Spleen (tissue), 11 donors: ENCODE results near the gene FBXL20. TPM values are rescaled to one million over a fixed set of nuclear protein-coding genes. Genes with fewer than 3 reads are reported as not detected.
A peak's percentile ranks its signal among the peaks of the same experiment; 100 is the strongest.

Experiments
- DNase-seq: peaks from one replicate; pipeline ENCODE4 v3.0.0-alpha.2; 2020
- H3K27ac ChIP-seq, 8 donors: fragments of 200-600 bp; sonication (generic) in 7 of 8; 1 replicate in 4 of 8; 2 replicates in 4 of 8; pipeline versions ENCODE4 v1.5.0 to v1.8.0; 2016 to 2021; ENCODE audit warnings: inconsistent platforms in 4 of 8, mild to moderate bottlenecking in 4 of 8, moderate library complexity in 1 of 8
- H3K27me3 ChIP-seq, 7 donors: fragments of 200-600 bp; sonication (generic) in 6 of 7; replicated peaks in 1 of 7; 1 replicate in 4 of 7; 2 replicates in 3 of 7; pipeline versions ENCODE4 v1.5.0 to v1.8.0; 2016 to 2021; ENCODE audit warnings: inconsistent platforms in 3 of 7, mild to moderate bottlenecking in 1 of 7
- H3K36me3 ChIP-seq, 6 donors: fragments of 200-600 bp; sonication (generic) in 5 of 6; 1 replicate in 4 of 6; 2 replicates in 2 of 6; pipeline versions ENCODE4 v1.5.0 to v1.8.0; 2016 to 2021; ENCODE audit warnings: inconsistent platforms in 2 of 6
- H3K4me1 ChIP-seq, 6 donors: fragments of 200-600 bp; sonication (generic) in 5 of 6; 1 replicate in 3 of 6; 2 replicates in 3 of 6; pipeline versions ENCODE4 v1.5.0 to v1.8.0; 2016 to 2021; ENCODE audit warnings: inconsistent platforms in 3 of 6
- H3K4me3 ChIP-seq, 8 donors: fragments of 200-600 bp; sonication (generic) in 7 of 8; 1 replicate in 4 of 8; 2 replicates in 4 of 8; pipeline versions ENCODE4 v1.5.0 to v1.8.0; 2016 to 2021; ENCODE audit warnings: inconsistent platforms in 4 of 8, mild to moderate bottlenecking in 4 of 8, moderate library complexity in 2 of 8
- H3K9me3 ChIP-seq, 8 donors: fragments of 200-600 bp; sonication (generic) in 7 of 8; 1 replicate in 4 of 8; 2 replicates in 4 of 8; pipeline versions ENCODE4 v1.5.0 to v1.8.0; 2016 to 2021; ENCODE audit warnings: inconsistent platforms in 4 of 8
- POLR2A ChIP-seq, 3 donors: fragments of 450-650 bp; IDR thresholded peaks; one replicate each; pipeline ENCODE4 v1.5.1; 2017; ENCODE audit warnings: antibody characterized with exemption in 3 of 3, mild to moderate bottlenecking in 1 of 3
- POLR2AphosphoS5 ChIP-seq, 3 donors: sonication (generic); formaldehyde crosslinking; IDR thresholded peaks; one replicate each; pipeline ENCODE4 v1.5.1; 2017; ENCODE audit warnings: antibody characterized with exemption in 3 of 3
- WGBS, 5 donors: extraction: QIAGEN DNeasy Blood & Tissue Kit in 3 of 5; methylation state at CpG; one replicate each; pipeline versions ENCODE4 v1.1.5 to v1.1.7; 2013 to 2018; 5-methylcytosine and 5-hydroxymethylcytosine counted together
- intact Hi-C: fragments of 100-400 bp; cut with DNase I; formaldehyde crosslinking; loops from one replicate; pipeline ENCODE4 v1.15.0; 2023; ENCODE audit warnings: low total_unique reads
- polyA plus RNA-seq, 3 donors: library from polyadenylated mRNA; stranded (reverse); fragments of 200-250 nt; gene quantifications; one replicate each; pipeline ENCODE4 v1.2.1, GENCODE V29; 2013
- total RNA-seq, 7 donors: library from RNA; depleted of rRNA in 3 of 7; stranded (reverse); fragments of >200 nt in 3 of 7; fragmentation: NEBNext Ultra II Directional in 4 of 7; extraction: Animal tissue kit (Norgen Biotek cat#: 25700) in 4 of 7; gene quantifications; one replicate each; pipeline versions ENCODE4 v1.1.0 to v1.2.1, GENCODE V29; 2016 to 2021
- TF ChIP-seq, protein P1 (sequence below), 11 experiments: fragments of 200-600 bp in 7 of 11; fragments of 450-650 bp in 4 of 11; sonication (generic) in 4 of 11; IDR thresholded peaks in 8 of 11; conservative IDR thresholded peaks in 3 of 11; 1 replicate in 7 of 11; 2 replicates in 4 of 11; pipeline versions ENCODE4 v1.4.0 to v1.8.0; 2016 to 2021; ENCODE audit warnings: antibody characterized with exemption in 11 of 11, inconsistent platforms in 4 of 11, mild to moderate bottlenecking in 1 of 11
- donor health status: healthy with polysubstance abuse.
- donor health status: DM: no; HTN: no; CAD: no; lungs with moderate emphysema.
- donor health status: DM: no; HTN: no; CAD: no.
- donor health status: Bipolar disorder and iron deficiency.
- donor health status: healthy.
- donor health status: DM: no; HTN: no; CAD: no.
- donor health status: DM: yes; HTN: yes; CAD: no.

Gene FBXL20
- total and polyA plus RNA-seq, 10 donors = 1.9 to 28.0 (median 24.0) TPM

DNA sequence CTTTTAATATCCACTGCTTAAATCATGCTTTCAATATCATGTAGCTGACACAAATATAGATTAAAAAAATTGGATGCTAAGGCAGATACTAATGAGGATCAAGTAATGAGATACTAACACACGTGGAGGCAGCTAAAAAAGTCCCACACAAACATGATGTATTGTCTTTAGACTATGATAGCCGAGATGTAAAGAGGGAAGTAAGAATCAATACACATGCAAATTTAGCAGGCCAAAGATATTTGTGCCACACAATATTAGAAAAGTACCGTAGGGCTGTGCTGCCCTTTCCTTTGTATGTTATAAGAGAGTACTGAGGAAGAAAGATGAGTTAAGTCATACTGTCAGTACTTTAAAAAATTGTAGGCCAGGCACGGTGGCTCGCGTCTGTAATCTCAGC is 124.3 kb downstream of the FBXL20 start:
- Histone ChIP-seq H3K36me3 (peaks cover 0 to 97% (median 45%) of the 10 kb centered on the region in 6 donors), H3K4me1 (peaks cover 0 to 8% (median 0%) of the 10 kb centered on the region in 6 donors), H3K27me3 (no peaks in the 10 kb centered on the region), H3K9me3 (no peaks in the 10 kb centered on the region), H3K27ac (no peak overlapping the region), H3K4me3 (no peak overlapping the region)
- no peak for DNase-seq
- 70 to 81% (median 77%) methylated on average over 6 of the region's 6 CpGs for WGBS, 5 donors
- intact Hi-C loops = no loop called here
- TF ChIP-seq POLR2AphosphoS5 (IDR thresholded peaks at IDR 0.05) = no peak
- TF ChIP-seq, protein P1, sequence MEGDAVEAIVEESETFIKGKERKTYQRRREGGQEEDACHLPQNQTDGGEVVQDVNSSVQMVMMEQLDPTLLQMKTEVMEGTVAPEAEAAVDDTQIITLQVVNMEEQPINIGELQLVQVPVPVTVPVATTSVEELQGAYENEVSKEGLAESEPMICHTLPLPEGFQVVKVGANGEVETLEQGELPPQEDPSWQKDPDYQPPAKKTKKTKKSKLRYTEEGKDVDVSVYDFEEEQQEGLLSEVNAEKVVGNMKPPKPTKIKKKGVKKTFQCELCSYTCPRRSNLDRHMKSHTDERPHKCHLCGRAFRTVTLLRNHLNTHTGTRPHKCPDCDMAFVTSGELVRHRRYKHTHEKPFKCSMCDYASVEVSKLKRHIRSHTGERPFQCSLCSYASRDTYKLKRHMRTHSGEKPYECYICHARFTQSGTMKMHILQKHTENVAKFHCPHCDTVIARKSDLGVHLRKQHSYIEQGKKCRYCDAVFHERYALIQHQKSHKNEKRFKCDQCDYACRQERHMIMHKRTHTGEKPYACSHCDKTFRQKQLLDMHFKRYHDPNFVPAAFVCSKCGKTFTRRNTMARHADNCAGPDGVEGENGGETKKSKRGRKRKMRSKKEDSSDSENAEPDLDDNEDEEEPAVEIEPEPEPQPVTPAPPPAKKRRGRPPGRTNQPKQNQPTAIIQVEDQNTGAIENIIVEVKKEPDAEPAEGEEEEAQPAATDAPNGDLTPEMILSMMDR (IDR thresholded peaks at IDR 0.05 in 8 of 11, conservative IDR thresholded peaks at IDR 0.05 in 3 of 11) = no peak
- TF ChIP-seq POLR2A (IDR thresholded peaks at IDR 0.05) = no peak

DNA sequence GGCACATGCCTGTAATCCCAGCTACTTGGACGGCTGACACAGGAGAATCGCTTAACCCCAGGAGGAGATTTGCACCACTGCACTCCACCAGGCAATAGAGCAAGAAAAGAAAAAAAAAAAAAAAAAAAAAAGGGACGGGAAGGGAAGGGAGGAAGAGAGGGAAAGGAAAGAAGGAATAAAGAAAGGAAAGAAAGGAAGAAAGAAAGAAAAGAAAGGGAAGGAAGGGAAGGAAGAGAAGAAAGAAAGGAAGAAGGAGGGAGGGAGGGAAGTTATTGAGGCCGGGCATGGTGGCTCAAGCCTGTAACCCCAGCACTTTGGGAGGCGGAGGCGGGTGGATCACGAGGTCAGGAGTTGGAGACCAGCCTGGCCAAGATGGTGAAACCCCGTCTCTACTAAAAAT is 125.3 kb downstream of the FBXL20 start:
- H3K9me3 ChIP-seq = no peaks in the 10 kb centered on the region
- peaks cover 0 to 98% (median 45%) of the 10 kb centered on the region in 6 donors for H3K36me3 ChIP-seq
- H3K4me3 ChIP-seq = no peak overlapping the region
- no peak for DNase-seq
- H3K4me1 ChIP-seq = peaks cover 0 to 8% (median 0%) of the 10 kb centered on the region in 6 donors
- WGBS, 5 donors = 82 to 90% (median 88%) methylated on average over 7 to 8 of the region's 8 CpGs
- intact Hi-C loops = no loop called here
- TF ChIP-seq, protein P1 (IDR thresholded peaks at IDR 0.05 in 8 of 11, conservative IDR thresholded peaks at IDR 0.05 in 3 of 11) = no peak
- TF ChIP-seq POLR2AphosphoS5 (IDR thresholded peaks at IDR 0.05) (no peak), POLR2A (IDR thresholded peaks at IDR 0.05) (no peak)
- no peaks in the 10 kb centered on the region for H3K27me3 ChIP-seq
- H3K27ac ChIP-seq = no peak overlapping the region

DNA sequence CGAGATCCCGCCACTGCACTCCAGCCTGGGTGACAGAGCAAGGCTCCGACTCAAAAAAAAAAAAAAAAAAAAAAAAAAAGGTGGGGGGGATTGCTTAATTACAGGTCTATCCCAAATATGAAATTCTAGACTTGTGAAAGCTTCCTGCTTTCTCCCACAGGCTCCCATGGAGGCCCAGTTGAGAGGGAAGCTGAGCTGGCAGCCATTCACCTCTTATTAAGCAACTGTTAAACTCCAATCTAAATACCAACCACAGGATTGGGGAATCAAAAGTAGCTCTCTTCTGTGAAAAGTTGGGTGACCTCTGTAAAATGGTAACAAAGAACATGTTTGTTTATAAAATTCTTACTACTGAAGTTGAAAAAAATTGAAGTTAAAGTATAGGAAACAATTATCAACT is 129.9 kb downstream of the FBXL20 start:
- no peaks in the 10 kb centered on the region for H3K4me1 ChIP-seq
- H3K36me3 ChIP-seq = peaks cover 0 to 100% (median 57%) of the 10 kb centered on the region in 6 donors
- H3K27ac ChIP-seq = no peak overlapping the region
- TF ChIP-seq, protein P1 (IDR thresholded peaks at IDR 0.05 in 8 of 11, conservative IDR thresholded peaks at IDR 0.05 in 3 of 11) = no peak
- H3K27me3 ChIP-seq = no peaks in the 10 kb centered on the region
- 71 to 94% (median 89%) methylated on average over 2 to 3 of the region's 3 CpGs for WGBS, 5 donors
- no peak overlapping the region for H3K4me3 ChIP-seq
- no peak for DNase-seq
- intact Hi-C loops = no loop called here
- no peaks in the 10 kb centered on the region for H3K9me3 ChIP-seq

DNA sequence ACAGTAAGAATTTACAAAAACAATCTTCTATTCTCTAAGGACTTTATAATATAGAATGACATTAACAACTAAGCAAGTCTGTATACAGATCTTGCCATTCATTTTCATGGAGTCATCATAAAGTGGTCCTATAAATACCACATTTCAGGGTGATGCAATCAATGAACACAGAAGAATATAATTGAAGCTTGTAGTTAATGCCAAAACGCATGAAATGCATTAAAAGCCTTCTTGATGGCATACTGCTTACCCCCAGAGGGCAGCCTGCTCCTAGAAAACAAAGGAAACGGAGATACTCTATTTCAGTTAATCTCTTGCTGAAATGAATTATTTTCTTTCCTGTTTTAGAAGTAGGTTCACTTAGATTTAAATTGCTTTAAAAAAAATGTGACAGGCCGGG is 130.5 kb downstream of the FBXL20 start:
- Histone ChIP-seq H3K4me3 (no peak overlapping the region), H3K4me1 (no peaks in the 10 kb centered on the region), H3K27ac (no peak overlapping the region), H3K36me3 (peaks cover 0 to 100% (median 56%) of the 10 kb centered on the region in 6 donors), H3K9me3 (no peaks in the 10 kb centered on the region), H3K27me3 (no peaks in the 10 kb centered on the region)
- TF ChIP-seq POLR2A (IDR thresholded peaks at IDR 0.05) = no peak
- TF ChIP-seq, protein P1 (IDR thresholded peaks at IDR 0.05 in 8 of 11, conservative IDR thresholded peaks at IDR 0.05 in 3 of 11) = peak in 6 of 11 experiments; percentile 16 to 37 (median 26)
- DNase-seq = no peak
- 31 to 52% (median 39%) methylated on average over 3 of the region's 3 CpGs for WGBS, 5 donors
- intact Hi-C loops = no loop called here
